Measurements from ENCODE around the gene TNNT1.

The TNNT1 gene

DNA sequence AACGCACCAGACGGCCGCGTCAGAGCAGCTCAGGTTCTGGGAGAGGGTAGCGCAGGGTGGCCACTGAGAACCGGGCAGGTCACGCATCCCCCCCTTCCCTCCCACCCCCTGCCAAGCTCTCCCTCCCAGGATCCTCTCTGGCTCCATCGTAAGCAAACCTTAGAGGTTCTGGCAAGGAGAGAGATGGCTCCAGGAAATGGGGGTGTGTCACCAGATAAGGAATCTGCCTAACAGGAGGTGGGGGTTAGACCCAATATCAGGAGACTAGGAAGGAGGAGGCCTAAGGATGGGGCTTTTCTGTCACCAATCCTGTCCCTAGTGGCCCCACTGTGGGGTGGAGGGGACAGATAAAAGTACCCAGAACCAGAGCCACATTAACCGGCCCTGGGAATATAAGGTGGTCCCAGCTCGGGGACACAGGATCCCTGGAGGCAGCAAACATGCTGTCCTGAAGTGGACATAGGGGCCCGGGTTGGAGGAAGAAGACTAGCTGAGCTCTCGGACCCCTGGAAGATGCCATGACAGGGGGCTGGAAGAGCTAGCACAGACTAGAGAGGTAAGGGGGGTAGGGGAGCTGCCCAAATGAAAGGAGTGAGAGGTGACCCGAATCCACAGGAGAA is 33.5 kb downstream of the TNNT1 start:
- Histone ChIP-seq H3K36me3 (replicated peaks; ENCODE audit: insufficient read depth, low read length) (no peaks in the 10 kb centered on the region), H3K4me2 (ENCODE audit: low read depth, low read length) (peak overlapping the region; percentile 93), H3K79me2 (ENCODE audit: low read length) (peaks cover 56% of the 10 kb centered on the region), H3K9me3 (replicated peaks; ENCODE audit: insufficient read depth, low read length) (no peaks in the 10 kb centered on the region), H4K20me1 (ENCODE audit: insufficient read depth, low read length) (no peaks in the 10 kb centered on the region), H3K9ac (ENCODE audit: low read length) (peak overlapping the region; percentile 72; the same call in 1 of the 2 replicates), H3F3A (ENCODE audit: insufficient read depth, low read length) (0 out of 2 replicates have a peak, but pooled peaks cover 4% of the 10 kb centered on the region), H3K4me3 (ENCODE audit: low read length) (peak overlapping the region; percentile 79), H3K9me2 (replicated peaks; ENCODE audit: insufficient read depth, low read length) (no peaks in the 10 kb centered on the region), H2AFZ (ENCODE audit: low read length) (no peak overlapping the region), H3K27ac (ENCODE audit: low read length) (no peak overlapping the region), H3K27me3 (replicated peaks; ENCODE audit: insufficient read depth, low read length) (peaks cover 15% of the 10 kb centered on the region), H3K4me1 (ENCODE audit: low read length) (peaks cover 10% of the 10 kb centered on the region; the same call in 1 of the 2 replicates)
- no peak for TF ChIP-seq EZH2 (optimal IDR thresholded peaks at IDR 0.05; ENCODE audit: low read depth, low read length)
- TF ChIP-seq, protein P1, sequence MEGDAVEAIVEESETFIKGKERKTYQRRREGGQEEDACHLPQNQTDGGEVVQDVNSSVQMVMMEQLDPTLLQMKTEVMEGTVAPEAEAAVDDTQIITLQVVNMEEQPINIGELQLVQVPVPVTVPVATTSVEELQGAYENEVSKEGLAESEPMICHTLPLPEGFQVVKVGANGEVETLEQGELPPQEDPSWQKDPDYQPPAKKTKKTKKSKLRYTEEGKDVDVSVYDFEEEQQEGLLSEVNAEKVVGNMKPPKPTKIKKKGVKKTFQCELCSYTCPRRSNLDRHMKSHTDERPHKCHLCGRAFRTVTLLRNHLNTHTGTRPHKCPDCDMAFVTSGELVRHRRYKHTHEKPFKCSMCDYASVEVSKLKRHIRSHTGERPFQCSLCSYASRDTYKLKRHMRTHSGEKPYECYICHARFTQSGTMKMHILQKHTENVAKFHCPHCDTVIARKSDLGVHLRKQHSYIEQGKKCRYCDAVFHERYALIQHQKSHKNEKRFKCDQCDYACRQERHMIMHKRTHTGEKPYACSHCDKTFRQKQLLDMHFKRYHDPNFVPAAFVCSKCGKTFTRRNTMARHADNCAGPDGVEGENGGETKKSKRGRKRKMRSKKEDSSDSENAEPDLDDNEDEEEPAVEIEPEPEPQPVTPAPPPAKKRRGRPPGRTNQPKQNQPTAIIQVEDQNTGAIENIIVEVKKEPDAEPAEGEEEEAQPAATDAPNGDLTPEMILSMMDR (IDR thresholded peaks at IDR 0.05; ENCODE audit: low read length) = no peak
- no peak for TF ChIP-seq EZH2phosphoT487 (IDR thresholded peaks at IDR 0.05; ENCODE audit: low read length)
- DNase-seq = no peak

DNA sequence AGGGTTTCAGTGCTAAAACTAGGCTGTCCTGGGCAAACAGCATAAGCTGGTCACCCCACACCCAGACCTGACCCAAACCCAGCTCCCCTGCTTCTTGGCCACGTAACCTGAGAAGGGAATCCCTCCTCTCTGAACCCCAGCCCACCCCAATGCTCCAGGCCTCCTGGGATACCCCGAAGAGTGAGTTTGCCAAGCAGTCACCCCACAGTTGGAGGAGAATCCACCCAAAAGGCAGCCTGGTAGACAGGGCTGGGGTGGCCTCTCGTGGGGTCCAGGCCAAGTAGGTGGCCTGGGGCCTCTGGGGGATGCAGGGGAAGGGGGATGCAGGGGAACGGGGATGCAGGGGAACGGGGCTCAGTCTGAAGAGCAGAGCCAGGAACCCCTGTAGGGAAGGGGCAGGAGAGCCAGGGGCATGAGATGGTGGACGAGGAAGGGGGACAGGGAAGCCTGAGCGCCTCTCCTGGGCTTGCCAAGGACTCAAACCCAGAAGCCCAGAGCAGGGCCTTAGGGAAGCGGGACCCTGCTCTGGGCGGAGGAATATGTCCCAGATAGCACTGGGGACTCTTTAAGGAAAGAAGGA is 34.4 kb downstream of the TNNT1 start:
- H2AFZ ChIP-seq (ENCODE audit: low read length) = no peak overlapping the region
- H3K27ac ChIP-seq (ENCODE audit: low read length) = no peak overlapping the region
- H3K4me1 ChIP-seq (ENCODE audit: low read length) = peaks cover 10% of the 10 kb centered on the region; the same call in 1 of the 2 replicates
- H4K20me1 ChIP-seq (ENCODE audit: insufficient read depth, low read length) = no peaks in the 10 kb centered on the region
- no peak for DNase-seq
- peaks cover 7% of the 10 kb centered on the region for H3K27me3 ChIP-seq (replicated peaks; ENCODE audit: insufficient read depth, low read length)
- no peak overlapping the region for H3K4me2 ChIP-seq (ENCODE audit: low read depth, low read length)
- H3F3A ChIP-seq (ENCODE audit: insufficient read depth, low read length) = 0 out of 2 replicates have a peak, but pooled peaks cover 4% of the 10 kb centered on the region
- H3K9me2 ChIP-seq (replicated peaks; ENCODE audit: insufficient read depth, low read length) = no peaks in the 10 kb centered on the region
- TF ChIP-seq EZH2 (optimal IDR thresholded peaks at IDR 0.05; ENCODE audit: low read depth, low read length) (no peak), EZH2phosphoT487 (IDR thresholded peaks at IDR 0.05; ENCODE audit: low read length) (no peak)
- TF ChIP-seq, protein P1 (IDR thresholded peaks at IDR 0.05; ENCODE audit: low read length) = no peak
- peaks cover 56% of the 10 kb centered on the region for H3K79me2 ChIP-seq (ENCODE audit: low read length)
- no peak overlapping the region for H3K9ac ChIP-seq (ENCODE audit: low read length)
- H3K36me3 ChIP-seq (replicated peaks; ENCODE audit: insufficient read depth, low read length) = no peaks in the 10 kb centered on the region
- no peak overlapping the region for H3K4me3 ChIP-seq (ENCODE audit: low read length)
- H3K9me3 ChIP-seq (replicated peaks; ENCODE audit: insufficient read depth, low read length) = no peaks in the 10 kb centered on the region

DNA sequence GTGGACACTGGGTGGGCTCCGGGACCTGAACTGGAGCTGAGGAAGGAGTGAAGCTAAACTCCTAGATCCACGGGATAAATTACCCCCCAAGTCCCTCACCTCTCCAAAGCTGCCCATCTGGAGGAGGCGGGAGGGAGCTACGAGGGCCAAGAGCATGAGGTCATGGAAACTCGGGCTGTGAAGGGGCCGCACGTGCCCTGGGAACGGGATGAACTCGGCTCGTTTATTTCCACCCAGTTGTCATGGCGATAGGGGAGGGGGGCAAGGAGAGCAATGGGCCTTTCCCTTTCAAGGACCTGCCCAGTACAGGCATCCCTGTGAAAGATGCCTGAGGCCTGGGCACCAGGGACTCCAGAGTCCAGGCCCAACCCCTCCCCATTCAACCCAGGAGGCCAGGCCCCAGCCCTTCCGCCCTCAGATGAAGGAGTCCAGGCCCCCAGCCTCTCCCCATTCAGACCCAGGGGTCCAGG is 35.4 kb downstream of the TNNT1 start:
- Histone ChIP-seq H3K9me2 (replicated peaks; ENCODE audit: insufficient read depth, low read length) (no peaks in the 10 kb centered on the region), H2AFZ (ENCODE audit: low read length) (no peak overlapping the region), H3K27ac (ENCODE audit: low read length) (no peak overlapping the region), H3K4me2 (ENCODE audit: low read depth, low read length) (no peak overlapping the region), H3K4me1 (ENCODE audit: low read length) (peaks cover 10% of the 10 kb centered on the region; the same call in 1 of the 2 replicates), H3K36me3 (replicated peaks; ENCODE audit: insufficient read depth, low read length) (no peaks in the 10 kb centered on the region), H3K9ac (ENCODE audit: low read length) (no peak overlapping the region), H3K9me3 (replicated peaks; ENCODE audit: insufficient read depth, low read length) (no peaks in the 10 kb centered on the region), H3K27me3 (replicated peaks; ENCODE audit: insufficient read depth, low read length) (peaks cover 1% of the 10 kb centered on the region; the same call in 1 of the 2 replicates), H4K20me1 (ENCODE audit: insufficient read depth, low read length) (no peaks in the 10 kb centered on the region), H3F3A (ENCODE audit: insufficient read depth, low read length) (0 out of 2 replicates have a peak, but pooled peaks cover 4% of the 10 kb centered on the region), H3K79me2 (ENCODE audit: low read length) (peaks cover 56% of the 10 kb centered on the region), H3K4me3 (ENCODE audit: low read length) (no peak overlapping the region)
- DNase-seq = no peak
- TF ChIP-seq EZH2phosphoT487 (IDR thresholded peaks at IDR 0.05; ENCODE audit: low read length) = no peak
- TF ChIP-seq, protein P1 (IDR thresholded peaks at IDR 0.05; ENCODE audit: low read length) = no peak
- no peak for TF ChIP-seq EZH2 (optimal IDR thresholded peaks at IDR 0.05; ENCODE audit: low read depth, low read length)
